Measurements from ENCODE around the gene SPIRE1. TPM values are rescaled to one million over a fixed set of nuclear protein-coding genes. Genes with fewer than 3 reads are reported as not detected.

The SPIRE1 gene
- total and polyA plus RNA-seq, 7 donors, result 15.5 to 82.3 (median 39.6) TPM

- Histone ChIP-seq H3K4me1 (no peaks in the 10 kb centered on the region), H3K27ac (no peak overlapping the region), H3K27me3 (ENCODE audit: insufficient read depth in 3 of 3, low read length in 2 of 3) (no peaks in the 10 kb centered on the region), H3K9me3 (no peaks in the 10 kb centered on the region), H3K4me3 (no peak overlapping the region), H3K36me3 (ENCODE audit: insufficient read depth in 1 of 2, low read depth in 1 of 2) (no peaks in the 10 kb centered on the region)
- ATAC-seq (no peak), DNase-seq (no peak)
- 97 to 99% (median 98%) methylated on average over 21 to 24 of the region's 24 CpGs for WGBS, 3 donors
- intact Hi-C loops (cut with DNase I), result no loop called here
- TF ChIP-seq CTCF (IDR thresholded peaks at IDR 0.05), result no peak
Measured at GRCh38 chr18:12559319-12559718, 98.6 kb downstream of the SPIRE1 start.

GRCh38 chr18:12556946-12557806 is 100.7 kb downstream of the SPIRE1 start:
- WGBS, 3 donors, result 97 to 98% (median 98%) methylated on average over 29 to 30 of the region's 30 CpGs
- Histone ChIP-seq H3K27me3 (ENCODE audit: insufficient read depth in 3 of 3, low read length in 2 of 3) (no peaks in the 10 kb centered on the region), H3K9me3 (no peaks in the 10 kb centered on the region), H3K4me3 (no peak overlapping the region), H3K4me1 (peaks cover 14% of the 10 kb centered on the region), H3K27ac (no peak overlapping the region), H3K36me3 (ENCODE audit: insufficient read depth in 1 of 2, low read depth in 1 of 2) (no peaks in the 10 kb centered on the region)
- DNase-seq, result no peak
- ATAC-seq, result peak in 1 of 4 donors; percentile 26
- intact Hi-C loops (cut with DNase I), result no loop called here
- TF ChIP-seq CTCF (IDR thresholded peaks at IDR 0.05), result no peak

GRCh38 chr18:12554796-12555388 is 103.0 kb downstream of the SPIRE1 start:
- no peaks in the 10 kb centered on the region for H3K36me3 ChIP-seq (ENCODE audit: insufficient read depth in 1 of 2, low read depth in 1 of 2)
- no peak for TF ChIP-seq CTCF (IDR thresholded peaks at IDR 0.05)

GRCh38 chr18:12552879-12553242 is 105.0 kb downstream of the SPIRE1 start:
- no peaks in the 10 kb centered on the region for H3K36me3 ChIP-seq (ENCODE audit: insufficient read depth in 1 of 2, low read depth in 1 of 2)
- no peak overlapping the region for H3K4me3 ChIP-seq
- H3K27me3 ChIP-seq (ENCODE audit: insufficient read depth in 3 of 3, low read length in 2 of 3), result no peaks in the 10 kb centered on the region
- no peak for TF ChIP-seq CTCF (IDR thresholded peaks at IDR 0.05)
- peaks cover 26% of the 10 kb centered on the region for H3K4me1 ChIP-seq
- DNase-seq, result no peak
- no peaks in the 10 kb centered on the region for H3K9me3 ChIP-seq
- WGBS, 3 donors, result 90 to 98% (median 95%) methylated on average over 4 of the region's 4 CpGs
- intact Hi-C loops (cut with DNase I), result loop anchor here in 1 of 2 donors (5.0 kb wide), 1 partner anchor 104 kb away; the partner anchor contains the start of gene SPIRE1
- peak overlapping the region; percentile 78 for H3K27ac ChIP-seq
- ATAC-seq, result peak in 2 of 4 donors; percentile 31 to 51

More at GRCh38 chr18:12554796-12555388, 103.0 kb downstream of the SPIRE1 start:
- Histone ChIP-seq H3K4me3 (no peak overlapping the region), H3K9me3 (no peaks in the 10 kb centered on the region), H3K27me3 (ENCODE audit: insufficient read depth in 3 of 3, low read length in 2 of 3) (no peaks in the 10 kb centered on the region), H3K27ac (no peak overlapping the region), H3K4me1 (peaks cover 26% of the 10 kb centered on the region)
- no peak for ATAC-seq
- intact Hi-C loops (cut with DNase I), result loop anchor here in 1 of 2 donors (5.0 kb wide), 1 partner anchor 102 kb away; the partner anchor contains the start of gene SPIRE1
- WGBS, 3 donors, result 88 to 93% (median 89%) methylated on average over 2 of the region's 2 CpGs
- no peak for DNase-seq
